Stimulated activated CD4-positive, alpha-beta T cell treated with anti-CD3 and anti-CD28 coated beads, Interleukin-1b, Interleukin-23, amount 100 ng/mL, for 1 hour (primary cell): ENCODE data around the gene PNKD.
A peak's percentile ranks its signal among the peaks of the same experiment; 100 is the strongest.
"Not testable (repeated sequence)": the region's sequence is repeated elsewhere in the genome, so short reads cannot be mapped to it uniquely, and the experiment has no call there.

ENCODE experiments used
- DNase-seq, 2 donors: peaks; one replicate each; pipeline ENCODE4 v3.0.0-alpha.2; 2020; ENCODE audit warnings: low read depth in 2 of 2

PNKD gene

DNA sequence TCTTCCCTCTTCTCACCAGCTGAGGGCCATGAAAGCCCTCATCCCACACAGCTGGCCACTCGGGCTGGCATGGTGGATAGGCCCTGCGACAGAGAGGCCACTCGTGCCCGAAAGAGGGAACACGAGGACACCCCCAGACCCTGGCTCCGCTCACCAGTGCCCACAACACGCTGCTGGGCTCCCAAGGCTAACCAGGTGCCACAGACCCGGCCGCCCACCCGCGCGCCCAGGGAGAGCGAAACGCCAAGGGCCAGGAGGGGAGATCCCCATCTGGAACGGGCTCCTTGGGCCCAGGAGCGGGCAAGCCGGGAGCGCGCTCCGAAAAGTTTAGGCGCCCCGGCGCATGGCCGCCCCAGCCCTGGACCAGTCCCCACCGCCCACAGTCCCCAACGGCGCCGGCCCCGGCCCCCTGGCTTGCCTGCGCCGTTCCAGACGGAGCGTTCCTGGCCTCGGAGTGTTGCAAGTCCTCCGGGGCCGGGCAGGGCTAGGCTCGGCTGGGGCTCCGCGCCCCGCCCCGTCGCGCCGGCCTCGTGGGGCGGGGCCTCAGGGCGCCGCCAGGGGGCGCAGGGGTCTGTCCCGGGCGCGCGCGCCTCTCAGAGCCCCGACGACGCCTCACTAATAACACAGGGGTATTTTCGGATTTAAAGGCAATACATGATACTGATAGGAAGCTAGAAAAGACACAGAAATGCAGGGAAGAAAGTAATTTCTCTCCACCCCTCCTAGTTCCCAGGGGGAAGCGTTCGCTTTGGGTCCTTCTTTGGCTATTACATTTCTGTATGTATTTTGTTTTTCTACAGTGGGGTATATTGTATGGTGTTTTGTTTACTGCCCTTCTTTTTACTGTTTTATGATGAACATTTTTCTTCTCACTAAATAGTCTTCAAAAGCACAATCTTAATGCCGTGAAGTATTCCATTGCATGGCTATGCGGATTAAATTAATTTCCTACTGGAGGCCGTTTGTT, 22.0 kb downstream of the PNKD start, which contains the start of gene TMBIM1:
TMBIM1 (minus strand) TSS at position 456 of the 967 bp plus-strand sequence. CDS start 10,362 bp downstream, outside the sequence.
- DNase-seq: peak; percentile 65 to 72

DNA sequence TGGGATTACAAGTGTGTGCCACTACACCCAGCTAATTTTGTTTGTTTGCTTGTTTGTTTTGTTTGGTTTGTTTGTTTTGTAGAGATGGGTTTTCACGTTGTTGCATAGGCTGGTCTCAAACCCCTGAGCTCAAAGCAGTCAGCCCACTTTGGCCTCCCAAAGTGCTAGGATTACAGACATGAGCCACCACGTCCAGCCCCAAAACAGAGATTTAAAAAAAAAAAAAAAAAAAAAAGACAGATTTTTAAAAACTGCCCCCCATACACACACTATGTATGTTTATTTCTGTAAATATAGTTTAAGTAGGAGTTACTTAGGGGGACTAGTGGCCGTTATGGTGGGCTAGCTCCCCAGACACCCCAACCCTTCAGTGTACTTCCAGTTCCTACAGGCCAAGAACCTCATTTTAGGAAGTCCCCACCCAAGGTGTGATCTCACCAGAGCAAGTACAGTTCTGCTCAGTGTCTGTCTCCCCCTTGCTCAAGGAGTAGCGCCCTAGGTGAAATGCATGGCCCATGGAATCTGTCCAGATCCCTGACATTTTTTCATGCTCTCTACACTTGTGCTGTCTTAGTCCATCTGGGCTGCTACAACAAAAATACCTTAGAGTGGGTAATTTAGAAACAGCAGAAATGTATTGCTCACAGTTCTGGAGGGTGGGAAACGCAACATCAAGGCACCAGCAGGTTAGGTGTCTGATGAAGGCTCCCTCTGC, 23.6 kb downstream of the PNKD start:
- no peak for DNase-seq

- DNase-seq: no peak
These were observed 24.2 kb downstream of the PNKD start for GRCh38 chr2:218294430-218295022.

- DNase-seq: no peak
These were observed 24.7 kb downstream of the PNKD start for GRCh38 chr2:218295029-218295428.

DNA sequence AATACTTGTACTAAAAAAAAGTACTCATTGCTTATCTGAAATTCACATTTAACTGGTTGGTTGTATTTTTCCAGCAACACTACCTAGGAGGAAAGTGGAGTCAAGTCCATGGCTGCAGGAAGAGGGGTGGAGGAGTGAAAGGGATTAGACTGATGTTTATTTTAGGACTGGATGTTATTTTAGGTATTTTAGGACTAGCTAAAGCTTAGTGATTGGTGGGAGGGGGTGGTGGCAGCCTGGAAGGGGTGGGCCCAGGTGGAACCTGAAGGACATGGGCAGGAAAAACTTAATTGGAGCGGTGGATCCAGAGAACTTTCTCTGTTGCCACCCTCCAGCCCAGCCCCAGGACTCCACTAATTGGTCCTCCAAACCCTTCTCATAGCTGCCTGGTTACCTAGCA, 25.9 kb downstream of the PNKD start:
- no peak for DNase-seq

- no peak for DNase-seq
These were observed 26.5 kb downstream of the PNKD start for GRCh38 chr2:218296847-218297246.

DNA sequence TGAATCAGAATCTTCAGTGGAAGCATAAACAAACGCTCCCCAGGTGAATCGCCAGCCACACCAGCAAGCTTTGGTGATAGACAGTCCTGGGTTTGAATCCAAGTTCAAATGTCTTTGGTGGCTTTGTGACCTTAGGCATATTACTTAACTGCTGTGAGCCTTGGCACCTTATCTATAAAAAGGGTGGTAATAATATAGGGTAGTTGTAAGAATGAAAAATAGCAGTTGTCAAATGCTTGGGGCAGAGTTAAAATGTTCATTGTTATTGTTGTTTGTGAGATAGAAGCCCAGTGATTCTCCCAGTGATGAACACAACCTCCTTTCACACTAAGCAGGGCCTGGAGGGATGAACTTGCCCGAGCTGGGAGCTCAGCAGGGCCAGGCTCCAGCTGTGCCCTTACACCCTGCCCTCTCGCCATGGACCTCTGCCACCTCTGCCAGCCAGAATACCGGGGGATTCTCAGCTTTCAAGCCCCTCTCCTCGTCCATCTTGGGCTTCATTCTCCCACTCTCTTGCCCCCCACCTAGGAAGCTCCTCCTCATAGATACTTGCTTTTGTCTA, 28.1 kb downstream of the PNKD start:
- DNase-seq: no peak

DNA sequence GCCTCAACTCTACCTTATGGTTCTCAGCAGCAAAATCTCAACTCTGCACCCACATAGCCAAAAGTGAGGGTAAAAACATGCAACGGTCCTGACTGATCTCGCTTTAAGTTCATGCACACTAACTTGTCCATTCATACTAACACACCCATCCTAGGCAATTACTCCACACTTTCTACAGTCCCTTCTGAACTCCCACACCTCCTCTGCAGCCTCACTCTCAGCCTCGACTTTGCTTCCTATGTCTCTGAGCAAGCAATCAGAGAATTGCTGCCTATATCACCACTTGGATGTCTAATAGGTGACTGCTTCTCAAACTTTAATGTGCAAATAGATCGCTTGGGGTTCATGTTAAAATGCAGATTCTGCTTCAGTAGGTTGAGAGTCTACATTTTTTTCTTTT, 29.8 kb downstream of the PNKD start:
- DNase-seq: no peak

- DNase-seq: peak; percentile 76 to 79
These were observed 31.0 kb downstream of the PNKD start for GRCh38 chr2:218301176-218301819.

GRCh38 chr2:218305383-218305782, 35.1 kb downstream of the PNKD start:
- DNase-seq: no peak

GRCh38 chr2:218306184-218306920, 36.0 kb downstream of the PNKD start:
- no peak for DNase-seq

DNA sequence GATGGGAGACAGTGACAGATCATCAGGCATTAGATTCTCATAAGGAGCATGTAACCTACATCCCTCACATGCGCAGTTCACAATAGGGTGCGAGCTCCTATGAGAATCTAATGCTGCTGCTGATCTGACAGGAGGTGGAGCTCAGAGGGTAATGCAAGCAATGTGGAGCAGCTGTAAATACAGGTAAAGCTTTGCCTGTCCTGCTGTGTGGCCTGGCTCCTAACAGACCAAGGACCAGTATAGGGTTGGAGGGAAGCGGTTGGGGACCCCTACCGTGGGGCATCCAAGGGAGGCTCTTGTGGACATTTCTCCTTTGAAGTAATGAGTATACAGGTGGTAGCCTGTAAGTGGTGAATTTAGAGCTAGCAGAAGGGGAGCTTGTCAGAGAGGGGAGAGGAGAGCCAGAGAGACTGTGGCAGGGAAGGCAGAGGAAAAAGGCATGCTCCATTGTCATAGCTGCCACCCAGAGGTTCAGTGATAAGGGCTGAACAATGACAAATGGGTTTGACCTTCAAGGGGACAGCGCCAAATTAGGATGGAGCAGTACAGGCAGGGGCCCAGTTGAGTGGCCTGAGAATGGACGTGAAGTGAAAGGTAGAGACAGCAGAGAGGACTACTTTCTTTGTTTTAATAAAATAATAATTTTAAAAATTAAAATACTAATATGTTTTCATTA, 37.2 kb downstream of the PNKD start:
- DNase-seq: no peak

GRCh38 chr2:218310853-218311540, 40.7 kb downstream of the PNKD start:
- DNase-seq: no peak

DNA sequence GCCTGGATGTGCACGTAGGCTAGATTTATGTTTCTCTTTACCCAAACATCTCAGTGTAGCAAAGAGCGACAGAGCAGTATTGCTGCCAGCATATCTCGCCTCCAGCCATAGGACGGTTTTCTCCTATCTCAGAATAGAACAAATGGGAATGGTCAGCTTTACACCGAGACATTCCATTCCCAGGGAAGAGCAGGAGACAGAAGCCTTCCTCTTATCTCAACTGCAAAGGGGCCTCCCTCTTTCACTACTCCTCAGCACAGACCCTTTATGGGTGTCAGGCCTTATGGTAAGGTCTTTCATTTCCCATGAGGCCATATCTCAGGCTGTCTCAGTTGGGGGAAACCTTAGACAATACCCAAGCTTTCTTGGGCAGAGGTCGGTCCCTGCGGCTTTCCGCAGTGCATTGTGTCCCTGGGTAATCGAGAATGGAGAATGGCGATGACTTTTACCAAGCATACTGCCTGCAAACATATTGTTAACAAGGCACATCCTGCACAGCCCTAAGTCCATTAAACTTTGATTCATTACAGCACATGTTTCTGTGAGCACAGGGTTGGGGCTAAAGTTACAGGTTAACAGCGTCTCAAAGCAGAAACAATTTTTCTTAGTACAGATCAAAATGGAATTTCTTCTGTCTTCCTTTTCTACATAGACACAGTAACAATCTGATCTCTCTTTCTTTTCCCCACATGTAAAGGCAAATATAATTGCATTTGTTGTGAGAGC, 41.4 kb downstream of the PNKD start:
- not testable (repeated sequence) for DNase-seq

DNA sequence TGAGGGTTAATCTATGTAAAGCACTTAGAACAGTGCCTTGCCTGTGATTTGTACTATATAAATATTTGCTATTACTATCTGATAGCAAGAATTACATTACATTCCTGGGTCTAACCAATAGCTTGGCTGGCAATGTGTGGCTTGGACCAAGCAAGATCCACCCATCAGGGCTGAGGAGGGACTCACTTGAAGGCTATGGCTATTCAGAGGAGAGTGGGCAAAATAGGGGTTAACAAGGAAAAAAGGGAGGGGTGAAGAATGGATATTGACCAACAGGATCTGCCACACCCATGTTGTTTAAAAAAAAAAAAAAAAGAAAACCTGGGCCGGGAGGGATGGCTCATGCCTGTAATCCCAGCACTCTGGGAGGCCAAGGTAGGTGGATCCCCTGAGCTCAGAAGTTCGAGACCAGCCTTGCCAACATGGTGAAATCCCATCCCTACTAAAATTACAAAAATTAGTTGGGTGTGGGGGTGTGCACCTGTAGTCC, 42.0 kb downstream of the PNKD start:
- no peak for DNase-seq

DNA sequence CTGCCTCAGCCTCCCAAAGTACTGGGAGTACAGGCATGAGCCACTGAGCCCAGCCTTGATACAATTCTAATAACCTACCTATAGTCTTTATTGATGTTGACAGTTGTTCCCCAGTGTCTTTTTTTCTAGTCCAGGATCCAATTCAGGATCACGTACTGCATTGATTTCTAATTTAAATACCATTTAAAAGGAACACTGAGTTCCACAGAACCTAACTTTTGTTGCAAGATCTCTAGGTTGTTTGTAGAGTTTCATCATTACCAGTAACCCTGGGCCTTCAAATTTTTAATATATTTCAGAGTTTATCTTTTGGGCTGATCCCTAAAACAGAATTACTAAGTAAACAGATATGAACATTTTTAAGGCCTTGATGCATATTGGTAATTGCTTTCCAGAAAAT, 43.0 kb downstream of the PNKD start:
- DNase-seq: no peak

DNA sequence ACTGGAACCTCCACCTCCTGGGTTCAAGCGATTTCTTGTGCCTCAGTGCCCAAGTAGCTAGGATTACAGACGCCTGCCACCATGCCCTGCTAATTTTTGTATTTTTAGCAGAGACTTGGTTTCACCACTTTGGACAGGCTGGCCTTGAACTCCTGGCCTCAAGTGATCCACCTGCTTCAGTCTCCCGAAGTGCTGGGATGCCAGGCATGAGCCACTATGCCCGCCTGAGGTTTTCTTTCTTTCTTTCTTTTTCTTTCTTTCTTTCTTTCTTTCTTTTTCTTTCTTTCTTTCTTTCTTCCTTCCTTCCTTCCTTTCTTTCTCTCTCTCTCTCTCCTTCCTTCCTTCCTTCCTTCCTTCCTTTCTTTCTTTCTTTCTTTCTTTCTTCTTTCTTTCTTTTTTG, 44.4 kb downstream of the PNKD start:
- DNase-seq: not testable (repeated sequence)

DNA sequence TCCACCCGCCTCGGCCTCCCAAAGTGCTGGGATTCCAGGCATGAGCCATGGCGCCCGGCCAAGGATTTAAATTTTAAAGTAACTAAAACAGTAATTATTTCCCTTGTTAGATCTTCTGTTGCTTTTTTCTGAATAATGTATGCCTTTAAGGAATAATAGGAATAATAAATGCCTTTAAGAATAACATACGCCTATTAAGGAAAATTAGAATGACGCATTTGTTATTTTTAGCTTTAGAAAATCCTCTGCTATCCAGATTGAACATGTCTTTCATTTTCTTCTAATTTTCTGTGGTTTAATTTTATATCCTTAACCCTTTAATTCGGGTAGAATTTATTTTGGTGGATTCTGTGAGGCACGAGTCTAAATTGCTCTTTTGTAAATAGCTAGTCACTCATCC, 45.1 kb downstream of the PNKD start:
- no peak for DNase-seq

- no peak for DNase-seq
These were observed 46.9 kb downstream of the PNKD start for GRCh38 chr2:218317303-218317630.
